ENCODE results near the gene MIDN. TPM values are rescaled to one million over a fixed set of nuclear protein-coding genes. Genes with fewer than 3 reads are reported as not detected.

MIDN gene
- total RNA-seq, 2 donors from 2014 or later = 36.3 to 43.5 TPM

DNA sequence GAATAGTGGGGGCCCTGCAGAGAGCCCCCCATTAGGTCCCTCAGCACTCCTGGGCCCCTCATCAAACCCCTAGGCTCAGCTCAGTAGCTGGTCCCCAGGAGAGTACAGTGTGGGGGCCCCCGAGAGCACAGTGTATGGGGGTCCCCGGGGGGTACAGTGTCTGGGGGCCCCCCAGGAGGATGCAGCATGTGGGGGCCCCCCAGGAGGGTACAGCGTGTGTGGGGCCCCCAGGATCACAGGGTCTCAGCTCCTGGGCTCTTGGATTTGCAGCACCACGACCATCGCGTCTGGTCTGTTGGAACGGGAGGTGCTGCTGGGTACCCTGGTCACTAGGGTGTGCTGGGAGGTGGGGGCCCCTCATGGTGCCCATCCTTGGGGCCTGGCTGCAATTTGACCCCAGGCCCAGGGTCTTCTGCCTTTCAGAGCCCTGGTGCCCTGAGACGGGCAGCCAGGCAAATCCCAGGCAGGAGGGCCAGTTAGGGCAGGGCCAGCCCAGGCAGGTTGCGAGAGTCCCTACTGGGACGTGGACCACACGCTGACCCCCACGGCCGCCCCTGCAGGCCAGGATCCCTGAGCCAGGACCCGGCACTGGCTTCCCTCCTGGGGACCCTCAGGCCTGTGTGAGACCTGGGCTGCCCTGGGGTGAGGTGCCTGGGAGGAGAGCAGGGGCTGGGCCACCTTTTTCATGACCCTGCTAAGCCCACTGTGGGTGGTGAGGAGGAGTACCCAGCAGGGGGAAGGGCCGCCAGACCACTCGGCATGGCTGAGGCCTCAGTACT is 24.1 kb upstream of the MIDN start:
- no peaks in the 10 kb centered on the region for H3K9me3 ChIP-seq
- DNase-seq (no peak), ATAC-seq (no peak)
- peaks cover 5 to 8% of the 10 kb centered on the region in 2 donors for H3K36me3 ChIP-seq (replicated peaks in 1 of 2; ENCODE audit: insufficient read depth in 1 of 2, low read depth in 2 of 2)
- intact Hi-C loops (cut with DNase I) = no loop called here
- H3K27me3 ChIP-seq = no peaks in the 10 kb centered on the region
- H3K27ac ChIP-seq = no peak overlapping the region
- 90 to 97% methylated on average over 12 to 15 of the region's 16 CpGs for whole genome bisulfite sequencing, 2 donors
- H3K4me3 ChIP-seq = no peak overlapping the region
- peaks cover 10% of the 10 kb centered on the region for H3K4me1 ChIP-seq
- TF ChIP-seq POLR2A (IDR thresholded peaks at IDR 0.05) = no peak
- TF ChIP-seq, protein P1, sequence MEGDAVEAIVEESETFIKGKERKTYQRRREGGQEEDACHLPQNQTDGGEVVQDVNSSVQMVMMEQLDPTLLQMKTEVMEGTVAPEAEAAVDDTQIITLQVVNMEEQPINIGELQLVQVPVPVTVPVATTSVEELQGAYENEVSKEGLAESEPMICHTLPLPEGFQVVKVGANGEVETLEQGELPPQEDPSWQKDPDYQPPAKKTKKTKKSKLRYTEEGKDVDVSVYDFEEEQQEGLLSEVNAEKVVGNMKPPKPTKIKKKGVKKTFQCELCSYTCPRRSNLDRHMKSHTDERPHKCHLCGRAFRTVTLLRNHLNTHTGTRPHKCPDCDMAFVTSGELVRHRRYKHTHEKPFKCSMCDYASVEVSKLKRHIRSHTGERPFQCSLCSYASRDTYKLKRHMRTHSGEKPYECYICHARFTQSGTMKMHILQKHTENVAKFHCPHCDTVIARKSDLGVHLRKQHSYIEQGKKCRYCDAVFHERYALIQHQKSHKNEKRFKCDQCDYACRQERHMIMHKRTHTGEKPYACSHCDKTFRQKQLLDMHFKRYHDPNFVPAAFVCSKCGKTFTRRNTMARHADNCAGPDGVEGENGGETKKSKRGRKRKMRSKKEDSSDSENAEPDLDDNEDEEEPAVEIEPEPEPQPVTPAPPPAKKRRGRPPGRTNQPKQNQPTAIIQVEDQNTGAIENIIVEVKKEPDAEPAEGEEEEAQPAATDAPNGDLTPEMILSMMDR (IDR thresholded peaks at IDR 0.05) = no peak

DNA sequence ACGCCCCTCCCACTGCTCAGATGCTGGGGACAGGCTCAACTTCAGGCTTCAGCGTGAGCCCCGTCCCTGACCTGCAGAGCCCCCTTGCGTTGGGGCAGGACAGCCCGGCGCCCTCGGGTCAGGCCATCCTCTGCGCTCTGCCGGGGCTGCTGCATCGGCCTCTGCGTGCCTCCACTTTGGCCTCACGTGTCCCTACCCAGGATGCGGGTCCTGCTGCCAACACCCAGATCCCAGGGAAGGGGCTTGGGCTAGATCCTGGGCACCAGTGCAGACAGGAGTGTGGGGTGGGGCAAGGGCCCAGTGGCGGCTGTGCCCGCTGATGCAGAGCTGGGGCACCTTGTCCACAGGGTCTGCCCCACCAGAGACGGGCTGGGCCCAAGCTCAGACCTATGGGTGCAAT is 23.5 kb upstream of the MIDN start:
- peaks cover 5 to 8% of the 10 kb centered on the region in 2 donors for H3K36me3 ChIP-seq (replicated peaks in 1 of 2; ENCODE audit: insufficient read depth in 1 of 2, low read depth in 2 of 2)
- no peaks in the 10 kb centered on the region for H3K27me3 ChIP-seq
- DNase-seq (no peak), ATAC-seq (no peak)
- TF ChIP-seq, protein P1 (IDR thresholded peaks at IDR 0.05) = no peak
- TF ChIP-seq POLR2A (IDR thresholded peaks at IDR 0.05) = no peak
- 91 to 93% methylated on average over 3 to 16 of the region's 16 CpGs for WGBS, 2 donors
- peaks cover 10% of the 10 kb centered on the region for H3K4me1 ChIP-seq
- H3K4me3 ChIP-seq = no peak overlapping the region
- H3K9me3 ChIP-seq = no peaks in the 10 kb centered on the region
- intact Hi-C loops (cut with DNase I) = no loop called here
- H3K27ac ChIP-seq = no peak overlapping the region

DNA sequence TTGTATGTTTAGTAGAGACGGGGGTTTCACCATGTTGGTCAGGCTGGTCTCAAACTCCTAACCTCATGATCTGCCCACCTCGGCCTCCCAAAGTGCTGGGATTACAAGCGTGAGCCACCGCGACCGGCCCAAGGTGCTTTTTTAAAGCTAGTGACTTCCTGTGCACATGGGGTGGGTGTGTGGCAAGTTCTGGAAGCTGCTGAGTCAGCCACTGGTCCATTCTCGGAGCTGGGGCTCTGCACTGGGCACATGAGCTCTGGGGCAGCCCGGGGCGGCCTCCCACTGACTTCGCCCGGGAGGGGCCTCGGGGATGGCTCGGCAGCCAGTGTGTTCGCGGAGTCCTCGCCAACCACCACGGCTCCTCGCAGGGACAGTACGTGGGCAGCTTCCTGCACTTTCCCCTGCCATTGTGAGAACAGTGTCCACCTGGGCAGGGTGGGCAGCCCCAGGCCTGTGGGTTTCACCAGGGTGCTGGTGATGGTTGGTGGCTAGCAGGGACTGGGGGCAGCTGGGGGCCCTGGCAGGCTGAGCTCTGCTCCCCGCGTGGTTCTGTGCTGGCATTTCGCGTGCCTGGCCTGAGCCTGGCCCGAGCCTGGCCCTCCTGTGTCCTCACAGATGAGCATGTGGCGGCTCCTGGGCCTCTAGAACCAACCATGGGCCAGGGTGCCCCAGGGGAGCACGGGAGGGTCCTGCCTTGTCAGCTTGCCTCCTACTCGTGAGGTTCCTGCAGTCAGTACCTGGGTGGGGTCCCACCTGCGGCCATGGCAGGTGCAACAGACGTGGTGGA is 22.8 kb upstream of the MIDN start:
- DNase-seq (no peak), ATAC-seq (no peak)
- Histone ChIP-seq H3K9me3 (no peaks in the 10 kb centered on the region), H3K27ac (no peak overlapping the region), H3K36me3 (replicated peaks in 1 of 2; ENCODE audit: insufficient read depth in 1 of 2, low read depth in 2 of 2) (peaks cover 5 to 8% of the 10 kb centered on the region in 2 donors), H3K27me3 (no peaks in the 10 kb centered on the region), H3K4me1 (peaks cover 10% of the 10 kb centered on the region), H3K4me3 (no peak overlapping the region)
- TF ChIP-seq POLR2A (IDR thresholded peaks at IDR 0.05) = no peak
- TF ChIP-seq, protein P1 (IDR thresholded peaks at IDR 0.05) = no peak
- intact Hi-C loops (cut with DNase I) = no loop called here
- WGBS, 2 donors = 83 to 100% methylated on average over 3 to 26 of the region's 29 CpGs

DNA sequence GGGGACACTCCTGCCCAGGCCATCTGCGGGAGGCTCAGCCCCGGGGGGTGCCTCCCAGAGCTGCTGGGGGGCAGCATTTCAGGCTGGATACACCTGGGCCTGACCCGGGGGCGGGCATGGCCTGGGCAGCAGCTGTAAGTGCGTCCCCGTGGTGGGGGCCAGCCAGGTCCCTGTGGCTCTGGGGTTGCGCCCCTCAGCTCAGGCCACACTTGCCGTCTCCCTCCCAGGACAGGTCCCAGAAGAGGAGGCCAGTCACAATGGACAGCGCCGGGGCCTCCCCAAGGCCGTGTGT is 22.2 kb upstream of the MIDN start:
- TF ChIP-seq, protein P1 (IDR thresholded peaks at IDR 0.05) = no peak
- TF ChIP-seq POLR2A (IDR thresholded peaks at IDR 0.05) = no peak
- H3K36me3 ChIP-seq (replicated peaks in 1 of 2; ENCODE audit: insufficient read depth in 1 of 2, low read depth in 2 of 2) = peaks cover 5 to 7% of the 10 kb centered on the region in 2 donors
- intact Hi-C loops (cut with DNase I) = no loop called here
- H3K27me3 ChIP-seq = no peaks in the 10 kb centered on the region
- H3K27ac ChIP-seq = no peak overlapping the region
- peaks cover 10% of the 10 kb centered on the region for H3K4me1 ChIP-seq
- no peak for DNase-seq
- ATAC-seq = no peak
- no peak overlapping the region for H3K4me3 ChIP-seq
- WGBS, 2 donors = 93% methylated on average over 5 of the region's 11 CpGs; no CpG with 5 or more reads in 1 of the 2 donors
- no peaks in the 10 kb centered on the region for H3K9me3 ChIP-seq

Measured in body of pancreas (tissue), 4 donors.